Large intestine (tissue), 3 donors: ENCODE measurements around the gene PLEKHA8. TPM values are rescaled to one million over a fixed set of nuclear protein-coding genes. Genes with fewer than 3 reads are reported as not detected.
A peak's percentile ranks its signal among the peaks of the same experiment; 100 is the strongest.

Experiments
- DNase-seq, 2 donors: peaks; one replicate each; pipeline versions ENCODE4 v3.0.0 to v3.0.0-alpha.2; 2013
- H3K27ac ChIP-seq: one replicate; pipeline ENCODE4 v1.5.1; 2013; ENCODE audit warnings: low read length
- H3K27me3 ChIP-seq: 2 replicates; pipeline ENCODE4 v1.6.1; 2013; ENCODE audit warnings: low read length; ENCODE audit not compliant: control insufficient read depth, insufficient read depth
- H3K36me3 ChIP-seq: 2 replicates; pipeline ENCODE4 v1.6.1; 2013; ENCODE audit warnings: low read length; ENCODE audit not compliant: control insufficient read depth, insufficient read depth
- H3K4me1 ChIP-seq: one replicate; pipeline ENCODE4 v1.6.1; 2013; ENCODE audit warnings: low read length; ENCODE audit not compliant: control insufficient read depth, insufficient read depth
- H3K4me3 ChIP-seq: one replicate; pipeline ENCODE4 v1.5.1; 2013; ENCODE audit warnings: low read length
- H3K9me3 ChIP-seq: one replicate; pipeline ENCODE4 v1.6.1; 2013; ENCODE audit warnings: mild to moderate bottlenecking, low read depth, low read length, moderate library complexity; ENCODE audit not compliant: control insufficient read depth
- whole genome bisulfite sequencing: methylation state at CpG from one replicate; pipeline ENCODE4 v1.1.5; 2013; ENCODE audit warnings: low lambda C conversion rate; ENCODE audit not compliant: insufficient coverage; 5-methylcytosine and 5-hydroxymethylcytosine counted together
- polyA plus RNA-seq: library from polyadenylated mRNA; unstranded; fragments of 120-200 nt; gene quantifications from one replicate; pipeline ENCODE4 v1.2.1, GENCODE V29; 2013

PLEKHA8 gene
- polyA plus RNA-seq, 1 donor = 7.3 TPM

DNA sequence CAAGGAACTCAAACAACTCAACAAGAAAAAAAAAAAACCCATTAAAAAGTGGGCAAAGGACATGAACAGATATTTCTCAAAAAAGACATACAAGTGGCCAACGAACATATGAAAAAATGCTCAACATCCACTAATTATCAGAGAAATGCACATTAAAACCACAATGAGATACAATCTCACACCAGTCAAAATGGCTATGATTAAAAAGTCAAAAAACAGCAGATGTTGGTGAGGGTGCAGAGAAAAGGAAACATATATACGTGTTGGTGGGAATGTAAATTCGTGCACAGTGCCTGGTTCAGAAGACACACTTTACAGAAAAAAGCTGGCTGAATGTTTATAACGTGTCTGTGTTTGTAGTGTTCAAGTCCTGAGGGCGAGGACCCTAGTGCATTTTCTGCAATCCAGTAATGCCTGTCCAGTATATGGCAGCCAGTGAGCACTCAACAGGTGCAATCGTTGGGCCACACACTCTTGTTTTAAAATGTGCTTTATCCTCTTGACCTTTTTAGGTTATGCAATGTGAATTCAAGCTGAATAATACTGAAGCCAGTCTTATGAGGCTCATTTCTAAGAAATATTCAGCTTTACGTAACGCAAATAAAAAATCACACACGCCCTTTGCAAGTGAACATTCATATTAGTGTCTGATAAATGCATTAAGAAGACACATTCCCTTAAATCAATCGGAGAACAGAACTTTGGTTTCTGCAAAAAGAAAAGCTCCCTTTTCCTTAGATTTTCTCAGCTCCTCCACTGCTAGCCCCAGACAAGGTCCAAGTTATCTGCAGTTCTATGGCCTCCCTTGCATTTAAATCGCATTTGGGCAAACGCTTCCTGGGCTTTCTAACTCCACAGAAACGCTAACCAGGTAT, 105.8 kb downstream of the PLEKHA8 start:
- WGBS = 75% methylated on average over 3 of the region's 13 CpGs

DNA sequence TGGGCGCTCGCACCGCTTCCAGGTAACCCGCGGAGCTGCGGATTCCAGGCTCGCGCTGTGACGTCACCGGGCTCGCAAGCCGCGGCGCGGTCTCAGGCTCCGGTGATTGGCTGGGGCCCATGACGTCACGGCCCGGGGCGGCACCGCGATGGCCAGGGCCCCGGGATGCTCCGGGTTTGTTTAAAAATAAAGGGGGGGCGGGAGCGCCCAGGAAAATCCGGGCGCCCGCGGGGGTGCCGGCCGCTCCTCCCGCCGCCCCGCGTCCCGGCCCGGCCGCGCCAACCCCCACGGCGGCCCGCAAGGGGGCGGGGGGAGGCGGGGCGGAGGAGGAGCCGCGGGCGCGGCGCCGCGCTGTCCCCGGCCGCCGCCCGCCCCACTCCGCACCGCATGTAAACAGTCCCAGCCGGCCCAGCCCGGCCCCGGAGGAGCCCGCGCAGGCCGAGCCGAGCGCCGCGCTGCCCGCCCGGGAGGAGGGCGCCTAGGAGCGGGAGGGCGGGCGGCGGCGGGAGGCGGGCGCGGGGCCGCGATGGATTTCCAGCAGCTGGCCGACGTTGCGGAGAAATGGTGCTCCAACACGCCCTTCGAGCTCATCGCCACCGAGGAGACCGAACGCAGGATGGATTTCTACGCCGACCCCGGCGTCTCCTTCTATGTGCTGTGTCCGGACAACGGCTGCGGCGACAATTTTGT, 106.5 kb downstream of the PLEKHA8 start, which contains the start of gene MTURN:
Gene MTURN, plus strand, starts transcription at position 376 of the 690 bp plus-strand sequence. Its CDS starts 151 bp downstream, at position 527.
- Histone ChIP-seq H3K4me3 (peak within 1 kb of the TSS; percentile 89), H3K36me3 (no peaks in the 10 kb centered on the region), H3K9me3 (no peaks in the 10 kb centered on the region), H3K27ac (peak within 1 kb of the TSS; percentile 49), H3K27me3 (peaks cover 5% of the 10 kb centered on the region), H3K4me1 (no peaks in the 10 kb centered on the region)
- peak; percentile 80 to 89 for DNase-seq
- no CpG with 5 or more reads among the region's 99 CpGs for WGBS

More for the DNA sequence above, 105.8 kb downstream of the PLEKHA8 start:
- no peaks in the 10 kb centered on the region for H3K4me1 ChIP-seq
- H3K4me3 ChIP-seq = peak overlapping the region; percentile 58
- H3K27me3 ChIP-seq = peaks cover 5% of the 10 kb centered on the region
- H3K9me3 ChIP-seq = no peaks in the 10 kb centered on the region
- H3K36me3 ChIP-seq = no peaks in the 10 kb centered on the region
- peak overlapping the region; percentile 38 for H3K27ac ChIP-seq
- DNase-seq = peak in 1 of 2 donors; percentile 20

DNA sequence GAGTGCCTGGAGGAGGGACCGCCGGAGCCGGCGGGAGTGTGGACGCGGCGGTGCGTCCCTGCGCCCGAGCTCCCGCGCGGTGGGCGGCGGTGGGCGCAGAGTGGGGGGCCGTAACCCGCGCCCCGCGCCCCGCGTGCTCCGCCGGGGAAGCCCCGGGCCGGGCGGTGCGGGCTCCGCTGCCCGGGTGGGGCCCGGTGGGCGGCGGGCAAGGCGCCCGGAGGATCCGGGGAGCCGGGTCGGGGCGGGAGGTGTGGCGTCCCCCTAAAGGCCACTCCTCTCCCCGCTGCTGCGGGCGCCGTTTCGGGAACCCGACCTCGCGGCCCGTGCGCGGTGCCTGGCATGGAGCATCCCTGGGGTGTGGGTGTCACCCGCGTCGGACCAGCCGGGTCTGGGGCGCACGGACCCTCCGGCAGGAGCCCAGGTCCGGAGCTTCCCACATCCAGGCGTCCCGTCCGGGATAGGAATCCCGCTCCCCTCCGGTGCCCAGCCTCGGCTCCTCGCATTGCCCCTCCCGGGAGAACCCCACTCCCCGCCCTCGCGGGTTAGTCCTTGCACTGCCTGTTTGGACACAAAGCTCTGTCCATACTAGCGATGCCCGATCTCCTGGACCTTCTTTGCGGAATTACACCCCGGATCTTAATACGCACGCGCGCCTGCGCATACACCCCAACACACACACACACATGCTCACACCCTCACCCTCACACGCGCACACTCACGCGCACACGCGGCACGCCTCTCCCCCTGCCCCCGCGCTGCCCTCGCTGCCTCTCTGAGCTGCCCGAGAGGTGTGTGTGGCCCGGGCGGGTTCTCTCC, 107.3 kb downstream of the PLEKHA8 start:
- DNase-seq = peak; percentile 67 to 77
- no peaks in the 10 kb centered on the region for H3K4me1 ChIP-seq
- WGBS = no CpG with 5 or more reads among the region's 93 CpGs

GRCh38 chr7:30136117-30136731, 108.0 kb downstream of the PLEKHA8 start:
- no peak overlapping the region for H3K27ac ChIP-seq
- WGBS = no CpG with 5 or more reads among the region's 36 CpGs
- no peak for DNase-seq

More for the DNA sequence above, 107.3 kb downstream of the PLEKHA8 start:
- Histone ChIP-seq H3K27me3 (peaks cover 5% of the 10 kb centered on the region), H3K9me3 (no peaks in the 10 kb centered on the region), H3K4me3 (peak overlapping the region; percentile 89), H3K27ac (peak overlapping the region; percentile 49), H3K36me3 (no peaks in the 10 kb centered on the region)

DNA sequence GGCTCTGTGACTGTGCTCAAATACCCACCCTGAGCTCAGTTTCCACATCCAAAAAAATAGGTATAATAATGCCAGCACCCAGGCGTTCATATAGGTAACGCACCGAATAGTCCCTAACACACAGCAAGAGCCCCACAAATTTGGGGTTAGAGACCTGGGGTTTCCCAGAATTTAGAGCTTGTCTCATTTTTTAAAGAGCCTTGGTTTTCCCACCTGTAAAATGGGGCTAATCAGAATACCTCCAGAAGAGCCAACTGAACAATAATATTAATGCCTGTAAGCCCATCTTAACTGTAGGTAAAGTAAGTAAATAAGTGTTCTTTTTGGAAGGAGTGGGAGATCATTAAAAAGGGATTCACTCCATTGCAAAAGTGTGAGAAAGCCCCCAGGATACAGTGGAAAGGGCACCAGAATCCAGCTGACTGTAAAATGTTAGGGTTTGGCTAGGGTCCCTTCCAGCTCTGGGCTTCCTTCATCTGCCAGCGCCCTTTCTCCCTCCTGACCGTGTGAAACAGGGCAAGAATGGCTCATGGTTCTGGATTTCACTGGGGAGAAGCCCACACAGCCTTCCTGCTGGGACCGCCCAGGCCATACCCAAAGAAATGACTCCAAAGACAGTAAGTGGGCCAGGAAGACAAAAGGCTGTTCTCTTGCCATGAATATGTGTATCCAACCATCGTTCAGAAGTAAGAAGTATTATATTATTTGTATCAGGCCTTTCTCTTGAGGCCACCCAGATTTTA, 108.7 kb downstream of the PLEKHA8 start:
- H3K27ac ChIP-seq = no peak overlapping the region
- no CpG with 5 or more reads among the region's 7 CpGs for WGBS
- no peak overlapping the region for H3K4me3 ChIP-seq
- no peaks in the 10 kb centered on the region for H3K36me3 ChIP-seq
- no peaks in the 10 kb centered on the region for H3K4me1 ChIP-seq
- peaks cover 5% of the 10 kb centered on the region for H3K27me3 ChIP-seq
- H3K9me3 ChIP-seq = no peaks in the 10 kb centered on the region
- DNase-seq = no peak

More at GRCh38 chr7:30136117-30136731, 108.0 kb downstream of the PLEKHA8 start:
- Histone ChIP-seq H3K9me3 (no peaks in the 10 kb centered on the region), H3K27me3 (peaks cover 5% of the 10 kb centered on the region), H3K36me3 (no peaks in the 10 kb centered on the region), H3K4me1 (no peaks in the 10 kb centered on the region), H3K4me3 (peak overlapping the region; percentile 89)

- Histone ChIP-seq H3K36me3 (no peaks in the 10 kb centered on the region), H3K27me3 (peaks cover 5% of the 10 kb centered on the region), H3K27ac (no peak overlapping the region)
Observed at GRCh38 chr7:30139836-30140384, 111.7 kb downstream of the PLEKHA8 start.

GRCh38 chr7:30140456-30140855, 112.2 kb downstream of the PLEKHA8 start:
- no CpG with 5 or more reads among the region's 3 CpGs for WGBS
- Histone ChIP-seq H3K27me3 (peaks cover 5% of the 10 kb centered on the region), H3K4me1 (no peaks in the 10 kb centered on the region), H3K27ac (no peak overlapping the region), H3K4me3 (no peak overlapping the region), H3K9me3 (no peaks in the 10 kb centered on the region), H3K36me3 (no peaks in the 10 kb centered on the region)
- DNase-seq = no peak

More at GRCh38 chr7:30139836-30140384, 111.7 kb downstream of the PLEKHA8 start:
- WGBS = no CpG with 5 or more reads among the region's 4 CpGs
- H3K4me1 ChIP-seq = no peaks in the 10 kb centered on the region
- DNase-seq = no peak
- no peaks in the 10 kb centered on the region for H3K9me3 ChIP-seq
- no peak overlapping the region for H3K4me3 ChIP-seq

DNA sequence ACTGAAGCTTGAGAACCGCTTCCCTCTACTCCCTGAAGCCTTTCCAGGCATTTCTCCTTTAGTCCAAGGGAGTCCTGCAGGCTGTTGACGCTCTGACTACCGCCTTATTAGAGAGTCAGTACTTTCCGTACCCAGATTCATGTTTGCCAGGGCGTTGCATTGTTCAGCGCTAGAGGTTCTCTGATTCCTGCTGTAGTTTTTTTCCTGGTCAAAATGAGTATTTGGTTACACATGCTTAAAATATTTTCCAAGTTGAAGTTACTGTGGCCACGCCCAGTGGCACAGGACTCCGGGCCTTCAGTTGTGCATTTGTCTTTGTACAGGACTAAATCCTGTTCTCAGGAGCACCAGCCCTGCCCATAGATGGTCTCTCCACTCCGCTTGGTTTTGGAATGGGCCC, 114.5 kb downstream of the PLEKHA8 start:
- Histone ChIP-seq H3K27me3 (no peaks in the 10 kb centered on the region), H3K4me1 (no peaks in the 10 kb centered on the region), H3K4me3 (no peak overlapping the region), H3K27ac (no peak overlapping the region), H3K36me3 (no peaks in the 10 kb centered on the region), H3K9me3 (no peaks in the 10 kb centered on the region)
- no peak for DNase-seq
- 94% methylated on average over 3 of the region's 9 CpGs for WGBS

DNA sequence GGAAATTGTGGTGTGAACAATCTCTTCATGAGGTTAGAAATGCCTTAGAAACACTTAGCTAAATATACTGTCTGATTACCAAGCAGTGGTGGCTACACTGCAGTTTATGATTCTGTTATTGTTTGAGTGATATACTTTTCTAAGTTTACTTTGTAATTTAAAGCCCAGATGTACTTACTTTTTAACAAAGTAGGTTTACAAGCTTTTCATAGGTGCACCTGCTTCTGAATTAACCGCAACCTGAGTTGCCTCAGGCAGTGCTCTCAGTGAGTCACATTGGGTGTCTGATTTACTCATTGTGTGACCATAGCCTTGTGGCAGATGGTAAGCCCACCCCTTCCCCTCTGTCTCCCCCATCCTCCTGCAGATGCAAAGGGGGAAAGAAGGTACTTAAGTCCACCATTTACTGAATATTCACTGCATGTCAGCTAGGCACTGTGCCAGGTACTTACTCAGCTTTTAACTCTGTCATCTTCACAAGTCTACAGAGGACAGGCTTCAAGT, 115.6 kb downstream of the PLEKHA8 start:
- no peak overlapping the region for H3K4me3 ChIP-seq
- no peaks in the 10 kb centered on the region for H3K4me1 ChIP-seq
- no peaks in the 10 kb centered on the region for H3K27me3 ChIP-seq
- whole genome bisulfite sequencing = no CpG with 5 or more reads among the region's 1 CpG
- no peak for DNase-seq
- H3K9me3 ChIP-seq = no peaks in the 10 kb centered on the region
- no peaks in the 10 kb centered on the region for H3K36me3 ChIP-seq
- H3K27ac ChIP-seq = no peak overlapping the region
